Measurements from ENCODE around the gene MCU.

Gene MCU

GRCh38 chr10:72802763-72803505 lies 111.0 kb downstream of the MCU start:
- DNase-seq (ENCODE audit: low read depth), result no peak

DNA sequence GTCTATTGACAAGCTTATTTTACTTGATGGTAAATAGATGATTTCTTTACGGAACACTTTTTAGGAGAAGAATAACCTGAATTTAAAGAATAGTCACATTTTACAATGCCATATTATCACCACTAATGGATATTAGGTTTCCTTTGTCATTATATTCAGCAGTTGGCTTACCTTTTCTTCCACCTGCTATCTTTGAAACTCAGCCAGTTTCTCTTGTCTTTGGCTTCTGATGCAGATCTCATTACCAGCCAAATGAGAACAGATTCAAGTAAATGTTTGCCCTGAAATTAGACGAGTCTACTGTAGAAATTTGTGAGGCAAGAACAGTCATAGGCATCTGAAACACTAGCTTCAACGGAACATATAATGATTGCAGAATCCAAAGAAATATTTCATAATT lies 116.1 kb downstream of the MCU start:
- DNase-seq (ENCODE audit: low read depth), result no peak

DNA sequence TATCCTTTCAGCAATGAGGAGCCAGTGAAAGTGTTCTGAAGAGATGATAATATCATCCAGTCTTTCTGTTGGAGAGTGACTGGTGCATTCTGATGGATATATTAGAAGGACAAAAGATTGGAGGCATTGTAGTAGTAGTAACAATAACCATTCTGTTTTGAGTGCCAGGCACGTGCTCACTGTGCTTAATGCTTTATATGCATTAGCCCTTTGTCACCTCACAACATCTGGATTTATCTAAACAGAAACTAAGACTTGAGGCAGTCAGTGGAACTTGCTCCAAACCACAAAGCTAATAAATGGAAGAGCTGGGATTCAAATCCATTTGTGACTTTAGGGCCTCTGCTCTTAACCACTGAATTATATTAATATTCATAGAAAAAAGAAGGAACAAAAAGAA lies 117.1 kb downstream of the MCU start:
- no peak for DNase-seq (ENCODE audit: low read depth)

DNA sequence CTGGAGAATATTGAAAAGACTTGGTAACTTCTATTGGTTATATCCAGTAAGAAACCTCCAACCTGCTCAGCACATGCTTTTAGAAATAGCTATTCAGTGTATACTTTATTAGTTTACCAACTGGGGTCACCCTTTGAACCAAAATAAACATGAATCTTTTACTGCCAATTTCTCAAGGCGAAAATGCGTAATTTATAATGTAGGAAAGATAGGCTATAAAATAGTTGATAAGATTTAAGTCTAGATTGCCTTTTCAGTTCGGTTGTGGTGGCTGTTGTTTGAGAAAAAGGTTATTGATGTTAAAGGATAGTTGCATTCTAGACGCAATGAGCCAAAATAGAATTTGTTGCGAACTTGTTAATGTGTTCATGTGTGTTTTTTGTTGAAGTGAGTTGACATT lies 119.0 kb downstream of the MCU start:
- DNase-seq (ENCODE audit: low read depth), result no peak

GRCh38 chr10:72812415-72812752 lies 120.4 kb downstream of the MCU start:
- DNase-seq (ENCODE audit: low read depth), result no peak

DNA sequence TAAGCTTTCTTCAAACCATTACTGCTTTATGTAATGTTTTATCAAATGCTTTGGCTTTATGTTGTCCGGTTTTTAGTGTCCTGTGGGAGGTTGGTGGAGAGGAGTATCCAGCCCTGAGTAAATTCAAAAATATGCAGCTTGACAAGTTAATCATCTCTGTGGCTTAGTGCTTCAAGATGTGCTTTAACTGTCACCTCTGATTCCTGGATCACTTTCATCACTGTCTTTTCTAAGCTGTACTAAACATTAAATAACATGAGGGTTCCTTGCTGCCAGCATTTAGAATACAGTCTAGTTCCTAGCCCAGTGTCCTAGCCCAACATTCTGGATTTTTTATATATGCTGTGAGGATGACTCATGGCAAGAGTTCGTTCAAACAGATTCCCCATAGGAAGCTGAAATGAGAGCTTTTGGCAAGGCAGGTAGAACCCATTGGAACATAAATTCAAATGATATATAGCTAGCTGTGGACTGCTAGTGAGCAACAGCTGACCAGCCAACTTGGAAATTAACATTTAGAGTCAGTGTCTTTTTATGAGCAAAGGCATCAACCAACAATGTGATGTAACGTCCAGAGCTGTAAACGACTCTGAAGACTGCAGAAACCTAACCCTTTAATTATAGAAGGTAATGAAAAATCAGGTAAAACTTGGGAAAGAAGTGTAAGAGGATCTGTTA lies 120.9 kb downstream of the MCU start:
- no peak for DNase-seq (ENCODE audit: low read depth)

DNA sequence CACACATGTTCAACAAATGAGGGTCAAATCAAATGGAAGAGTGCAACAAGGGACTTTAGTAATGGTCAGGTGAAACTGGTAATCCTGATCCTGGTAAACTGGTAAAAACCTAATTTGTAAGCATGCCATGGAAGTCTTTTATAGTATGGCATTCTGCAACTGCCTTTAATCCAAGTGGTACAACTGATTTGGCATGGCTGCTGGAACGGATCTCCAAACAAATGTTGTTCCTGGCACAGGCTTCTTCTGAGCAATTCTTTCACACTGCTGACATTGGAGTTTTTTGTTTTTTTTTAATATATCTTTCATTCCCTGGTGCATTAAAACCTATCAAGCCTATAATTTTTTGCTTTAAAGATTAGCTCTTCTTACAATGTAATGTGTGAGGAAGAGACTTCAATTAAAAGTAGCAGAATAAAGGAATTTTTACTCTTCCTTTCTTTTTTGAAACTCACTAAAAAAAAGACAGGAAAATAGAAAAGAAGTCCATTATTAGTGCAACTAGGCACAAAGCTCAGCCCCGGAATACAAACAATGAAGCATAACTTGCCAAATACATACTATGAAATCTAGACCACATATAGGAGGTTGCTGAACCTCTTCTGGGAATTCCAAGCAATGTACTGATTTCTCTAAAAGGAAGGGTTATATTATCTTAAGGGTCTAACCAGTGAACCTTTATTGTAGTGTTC lies 122.3 kb downstream of the MCU start:
- no peak for DNase-seq (ENCODE audit: low read depth)

- DNase-seq (ENCODE audit: low read depth), result no peak
These were observed 124.6 kb downstream of the MCU start for GRCh38 chr10:72816565-72816964.

DNA sequence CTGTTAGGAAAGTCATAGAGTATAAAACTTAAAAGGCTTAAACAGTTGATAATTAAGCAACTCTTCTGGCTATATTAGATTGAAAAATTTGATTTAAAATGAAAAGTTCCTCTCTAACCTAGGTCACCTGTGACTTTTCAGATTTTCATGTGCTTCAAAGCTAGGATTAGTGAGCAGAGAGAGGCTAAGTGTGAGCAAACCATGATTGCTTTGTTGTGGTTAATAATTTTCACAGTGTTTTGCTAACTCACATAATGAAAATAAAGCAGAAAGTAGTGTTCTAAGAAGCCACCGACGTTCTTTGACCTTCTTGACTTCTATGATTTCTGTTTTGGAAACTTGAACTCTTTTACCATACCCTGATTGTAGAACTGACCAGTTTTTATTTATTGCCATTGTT lies 126.1 kb downstream of the MCU start:
- no peak for DNase-seq (ENCODE audit: low read depth)

GRCh38 chr10:72819053-72819452 lies 127.1 kb downstream of the MCU start:
- no peak for DNase-seq (ENCODE audit: low read depth)

GRCh38 chr10:72821606-72822005 lies 129.7 kb downstream of the MCU start:
- DNase-seq (ENCODE audit: low read depth), result no peak

GRCh38 chr10:72822342-72822986 lies 130.5 kb downstream of the MCU start:
- DNase-seq (ENCODE audit: low read depth), result no peak

DNA sequence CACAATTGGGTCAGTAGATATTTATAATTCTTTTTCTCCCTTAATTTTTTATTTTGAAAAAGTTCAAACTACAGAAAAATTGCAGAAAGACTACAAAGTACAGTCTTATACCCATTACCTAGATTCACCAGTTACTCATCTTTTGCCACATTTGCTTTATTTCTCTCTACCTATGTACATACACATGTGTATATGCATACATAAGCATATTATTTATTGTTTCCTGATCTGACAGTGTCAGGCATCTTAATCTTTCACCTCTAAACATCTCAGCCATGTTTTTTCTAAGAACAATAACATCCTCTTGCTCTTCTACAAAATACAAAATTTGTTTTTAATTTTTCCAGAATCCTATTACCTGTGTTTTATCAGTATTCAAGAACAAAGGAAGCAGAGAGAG lies 133.2 kb downstream of the MCU start:
- DNase-seq (ENCODE audit: low read depth), result no peak

GRCh38 chr10:72826346-72826745 lies 134.4 kb downstream of the MCU start:
- DNase-seq (ENCODE audit: low read depth), result no peak

GRCh38 chr10:72828294-72828693 lies 136.4 kb downstream of the MCU start:
- DNase-seq (ENCODE audit: low read depth), result no peak

GRCh38 chr10:72830625-72831024 lies 138.7 kb downstream of the MCU start:
- DNase-seq (ENCODE audit: low read depth), result no peak

DNA sequence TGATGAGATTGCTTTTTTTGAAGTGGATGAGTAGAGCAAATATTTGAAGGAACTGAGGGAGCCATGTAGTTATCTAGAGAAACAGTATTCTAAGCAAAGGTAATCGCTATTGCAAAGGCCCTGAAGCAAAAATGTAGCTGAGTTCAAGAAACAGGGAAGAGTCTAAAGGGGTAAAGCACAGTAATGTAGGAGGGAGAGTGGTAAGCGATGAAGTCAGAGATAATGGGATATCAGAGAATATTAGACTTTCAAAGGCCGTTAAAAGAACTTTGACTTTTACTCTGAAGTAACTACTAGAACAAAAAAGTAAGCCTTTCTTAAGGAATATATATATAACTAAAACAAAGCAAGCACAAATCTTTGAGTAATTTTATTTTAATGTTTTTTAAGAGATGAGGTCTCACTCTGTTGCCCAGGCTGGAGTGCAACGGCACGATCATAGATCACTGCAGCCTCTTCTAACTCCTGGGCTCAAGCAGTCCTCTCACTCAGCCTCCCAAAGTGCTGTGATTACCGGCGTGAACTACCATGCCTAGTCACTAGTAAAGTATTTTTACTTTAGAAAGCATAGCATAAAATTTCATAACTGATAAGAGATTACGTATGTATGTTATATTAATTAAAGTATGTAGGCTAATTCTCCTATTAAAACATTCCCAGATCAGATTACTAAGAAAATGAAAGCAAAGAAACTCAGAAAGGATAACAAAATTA lies 139.9 kb downstream of the MCU start:
- no peak for DNase-seq (ENCODE audit: low read depth)

DNA sequence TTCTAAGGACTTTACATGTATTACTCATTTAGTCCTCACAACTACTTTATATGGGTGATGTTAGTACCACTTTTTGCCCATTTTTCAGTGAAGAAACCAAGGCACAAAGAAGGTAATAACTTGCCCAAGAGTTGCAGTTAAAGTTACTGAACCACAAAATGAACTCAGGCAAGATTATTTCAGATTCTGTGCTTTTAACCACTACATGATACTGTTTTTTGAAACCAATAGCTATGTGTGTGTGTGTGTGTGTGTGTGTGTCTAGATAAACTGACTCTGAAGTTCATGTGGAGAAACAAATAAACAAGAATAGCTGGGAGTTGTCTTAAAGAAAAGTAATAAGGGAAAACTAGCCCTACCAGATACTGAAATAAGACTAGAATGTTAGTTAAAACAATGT lies 140.8 kb downstream of the MCU start:
- DNase-seq (ENCODE audit: low read depth), result no peak

GRCh38 chr10:72834183-72834825 lies 142.4 kb downstream of the MCU start:
- DNase-seq (ENCODE audit: low read depth), result peak; percentile 7

- no peak for DNase-seq (ENCODE audit: low read depth)
These were observed 148.4 kb downstream of the MCU start for GRCh38 chr10:72840319-72840718.

- no peak for DNase-seq (ENCODE audit: low read depth)
These were observed 149.5 kb downstream of the MCU start for GRCh38 chr10:72841487-72841886.

GRCh38 chr10:72842164-72842563 lies 150.2 kb downstream of the MCU start:
- DNase-seq (ENCODE audit: low read depth), result no peak
